Upper lobe of right lung (tissue), 1 donor: ENCODE data around the gene GPC5. TPM values are rescaled to one million over a fixed set of nuclear protein-coding genes. Genes with fewer than 3 reads are reported as not detected.

ENCODE experiments used
- ATAC-seq: fragments of 200-7000 bp; cut with Tn5 transposase; one replicate; pipeline ENCODE4 v1.9.1; 2020; ENCODE audit warnings: mild to moderate bottlenecking, moderate library complexity
- DNase-seq: peaks from one replicate; pipeline ENCODE4 v3.0.0-alpha.2; 2020
- H3K27ac ChIP-seq: fragments of 200-600 bp; one replicate; pipeline ENCODE4 v1.8.0; 2022
- H3K27me3 ChIP-seq: fragments of 200-600 bp; one replicate; pipeline ENCODE4 v1.8.0; 2022; ENCODE audit warnings: mild to moderate bottlenecking
- H3K36me3 ChIP-seq: fragments of 200-600 bp; one replicate; pipeline ENCODE4 v1.8.0; 2022
- H3K4me1 ChIP-seq: fragments of 200-600 bp; one replicate; pipeline ENCODE4 v1.8.0; 2022
- H3K4me3 ChIP-seq: fragments of 200-600 bp; one replicate; pipeline ENCODE4 v1.8.0; 2022; ENCODE audit warnings: mild to moderate bottlenecking
- H3K9me3 ChIP-seq: fragments of 200-600 bp; one replicate; pipeline ENCODE4 v1.8.0; 2022
- intact Hi-C: fragments of 100-400 bp; cut with DNase I; formaldehyde crosslinking; loops from one replicate; pipeline ENCODE4 v1.11.0; 2022
- total RNA-seq: library from RNA; stranded (reverse); fragmentation: NEBNext Ultra II Directional; extraction: Animal tissue kit (Norgen Biotek cat#: 25700); gene quantifications from one replicate; pipeline ENCODE4 v1.2.1, GENCODE V29; 2021
- TF ChIP-seq, protein P1 (sequence below): fragments of 200-600 bp; IDR thresholded peaks from one replicate; pipeline ENCODE4 v1.8.0; 2022; ENCODE audit warnings: antibody characterized with exemption
- donor health status: DM: no; HTN: yes; CAD: no; lungs with severe emphysema.

The GPC5 gene
- total RNA-seq, 1 donor from 2014 or later = 8.1 TPM

DNA sequence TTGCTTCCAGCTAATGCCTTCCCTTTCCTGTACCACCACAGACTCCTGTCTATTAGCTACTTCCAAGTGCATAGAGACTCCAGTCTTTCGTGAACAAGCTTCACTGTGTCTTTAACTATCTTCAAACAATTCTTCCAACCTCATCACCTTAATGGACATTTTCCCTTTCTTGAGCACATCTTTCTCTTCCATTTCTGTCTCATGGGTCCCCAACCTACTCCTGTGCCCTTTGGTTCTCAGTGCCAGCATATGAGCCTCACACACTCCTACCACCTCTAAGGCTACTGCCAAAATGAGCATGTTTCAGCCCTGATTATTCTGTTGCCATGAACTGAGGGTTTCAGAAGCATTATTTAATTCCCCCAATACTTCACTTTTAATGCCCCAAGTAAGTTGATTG is 360.3 kb downstream of the GPC5 start:
- no peak overlapping the region for H3K27ac ChIP-seq
- TF ChIP-seq, protein P1, sequence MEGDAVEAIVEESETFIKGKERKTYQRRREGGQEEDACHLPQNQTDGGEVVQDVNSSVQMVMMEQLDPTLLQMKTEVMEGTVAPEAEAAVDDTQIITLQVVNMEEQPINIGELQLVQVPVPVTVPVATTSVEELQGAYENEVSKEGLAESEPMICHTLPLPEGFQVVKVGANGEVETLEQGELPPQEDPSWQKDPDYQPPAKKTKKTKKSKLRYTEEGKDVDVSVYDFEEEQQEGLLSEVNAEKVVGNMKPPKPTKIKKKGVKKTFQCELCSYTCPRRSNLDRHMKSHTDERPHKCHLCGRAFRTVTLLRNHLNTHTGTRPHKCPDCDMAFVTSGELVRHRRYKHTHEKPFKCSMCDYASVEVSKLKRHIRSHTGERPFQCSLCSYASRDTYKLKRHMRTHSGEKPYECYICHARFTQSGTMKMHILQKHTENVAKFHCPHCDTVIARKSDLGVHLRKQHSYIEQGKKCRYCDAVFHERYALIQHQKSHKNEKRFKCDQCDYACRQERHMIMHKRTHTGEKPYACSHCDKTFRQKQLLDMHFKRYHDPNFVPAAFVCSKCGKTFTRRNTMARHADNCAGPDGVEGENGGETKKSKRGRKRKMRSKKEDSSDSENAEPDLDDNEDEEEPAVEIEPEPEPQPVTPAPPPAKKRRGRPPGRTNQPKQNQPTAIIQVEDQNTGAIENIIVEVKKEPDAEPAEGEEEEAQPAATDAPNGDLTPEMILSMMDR = no peak
- intact Hi-C loops = no loop called here
- no peak for ATAC-seq
- DNase-seq = no peak
- no peaks in the 10 kb centered on the region for H3K27me3 ChIP-seq
- no peaks in the 10 kb centered on the region for H3K36me3 ChIP-seq
- no peak overlapping the region for H3K4me3 ChIP-seq
- H3K9me3 ChIP-seq = no peaks in the 10 kb centered on the region
- no peaks in the 10 kb centered on the region for H3K4me1 ChIP-seq

DNA sequence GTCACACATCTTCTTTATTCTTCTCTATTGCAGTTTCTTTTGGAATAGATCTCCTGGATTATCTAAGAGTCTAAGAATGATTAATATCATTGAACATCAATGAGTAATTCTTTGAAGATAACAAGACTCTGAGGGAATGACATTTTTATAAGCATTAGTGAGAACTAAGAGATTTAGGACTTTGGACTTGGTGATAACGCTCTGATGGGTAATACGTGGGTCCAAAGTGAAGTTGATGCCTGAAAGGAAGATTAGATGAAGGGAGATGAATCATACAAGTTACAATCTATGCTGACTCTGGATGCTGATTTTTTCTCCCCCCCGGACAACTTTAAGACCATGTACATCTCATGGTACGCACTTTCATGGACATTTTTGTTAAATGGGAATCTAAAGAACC is 364.5 kb downstream of the GPC5 start:
- TF ChIP-seq, protein P1 = no peak
- Histone ChIP-seq H3K27me3 (no peaks in the 10 kb centered on the region), H3K4me3 (no peak overlapping the region), H3K36me3 (no peaks in the 10 kb centered on the region), H3K27ac (no peak overlapping the region), H3K4me1 (no peaks in the 10 kb centered on the region), H3K9me3 (no peaks in the 10 kb centered on the region)
- DNase-seq (no peak), ATAC-seq (no peak)
- intact Hi-C loops = no loop called here

DNA sequence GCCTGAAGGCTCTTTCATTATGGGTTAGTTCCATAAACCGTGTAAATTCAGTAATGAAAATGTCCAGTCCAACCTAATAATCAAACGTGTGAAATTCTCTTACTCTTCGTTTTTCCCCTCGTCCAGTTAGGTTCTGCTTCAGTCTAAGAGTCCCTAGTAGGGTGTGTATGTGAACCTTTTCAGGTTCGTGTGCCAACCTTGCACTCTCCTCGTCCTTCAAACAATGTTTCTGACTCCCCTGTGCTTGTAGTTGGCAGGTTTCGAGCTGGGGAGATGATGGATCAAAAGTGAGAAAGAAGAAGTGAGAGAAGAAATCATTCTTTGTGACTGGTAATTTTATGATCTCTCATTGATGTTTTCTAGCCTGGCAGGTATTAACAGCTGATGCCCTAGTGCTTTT is 366.1 kb downstream of the GPC5 start:
- ATAC-seq = no peak
- TF ChIP-seq, protein P1 = no peak
- intact Hi-C loops = no loop called here

DNA sequence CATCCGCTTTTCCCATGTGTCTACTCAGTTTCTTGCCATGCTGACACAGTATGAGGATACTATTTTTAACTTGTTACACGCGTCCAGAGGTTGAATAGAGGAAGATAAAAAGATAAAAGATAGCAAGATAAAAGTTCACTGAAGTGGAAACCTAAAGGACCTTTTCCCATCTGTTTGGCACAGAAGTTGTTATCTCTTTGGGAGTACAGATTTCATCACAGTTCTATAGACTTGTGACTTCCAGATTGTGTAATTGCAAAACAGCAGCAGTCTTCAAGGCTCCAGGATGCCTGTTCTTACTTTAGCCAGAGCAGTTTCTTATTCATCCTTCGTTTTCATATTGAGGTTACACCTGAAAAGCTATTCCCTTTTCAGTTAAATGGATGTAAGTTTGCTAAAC is 369.2 kb downstream of the GPC5 start:
- ATAC-seq = no peak
- no peaks in the 10 kb centered on the region for H3K27me3 ChIP-seq
- no peaks in the 10 kb centered on the region for H3K4me1 ChIP-seq
- no peaks in the 10 kb centered on the region for H3K36me3 ChIP-seq
- H3K27ac ChIP-seq = no peak overlapping the region
- TF ChIP-seq, protein P1 = no peak
- no peak for DNase-seq
- intact Hi-C loops = no loop called here
- H3K9me3 ChIP-seq = no peaks in the 10 kb centered on the region
- no peak overlapping the region for H3K4me3 ChIP-seq

More for the DNA sequence above, 366.1 kb downstream of the GPC5 start:
- no peaks in the 10 kb centered on the region for H3K27me3 ChIP-seq
- no peaks in the 10 kb centered on the region for H3K36me3 ChIP-seq
- no peak for DNase-seq
- H3K4me1 ChIP-seq = no peaks in the 10 kb centered on the region
- H3K27ac ChIP-seq = no peak overlapping the region
- H3K9me3 ChIP-seq = no peaks in the 10 kb centered on the region
- H3K4me3 ChIP-seq = no peak overlapping the region

DNA sequence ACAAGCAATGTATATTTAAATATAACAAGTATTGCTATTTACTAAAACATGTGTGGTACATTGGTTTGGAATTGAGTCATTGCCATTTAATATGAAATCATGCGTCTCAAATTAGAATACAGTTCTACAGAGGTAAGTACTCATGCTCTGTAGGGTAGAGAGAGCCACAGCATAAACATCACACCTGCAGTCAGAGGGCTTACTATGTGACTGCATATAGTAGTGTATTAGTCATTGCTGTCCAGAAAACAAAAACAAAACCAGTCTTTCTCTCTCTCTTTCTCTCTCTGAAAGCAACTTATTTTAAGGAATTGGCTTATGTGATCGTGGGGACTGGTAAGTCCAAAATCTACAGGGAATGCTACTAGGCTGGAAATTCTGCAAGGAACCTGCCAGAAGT is 370.3 kb downstream of the GPC5 start:
- DNase-seq (no peak), ATAC-seq (no peak)
- Histone ChIP-seq H3K9me3 (no peaks in the 10 kb centered on the region), H3K36me3 (no peaks in the 10 kb centered on the region), H3K4me1 (no peaks in the 10 kb centered on the region), H3K4me3 (no peak overlapping the region), H3K27ac (no peak overlapping the region), H3K27me3 (no peaks in the 10 kb centered on the region)
- intact Hi-C loops = no loop called here
- TF ChIP-seq, protein P1 = no peak

DNA sequence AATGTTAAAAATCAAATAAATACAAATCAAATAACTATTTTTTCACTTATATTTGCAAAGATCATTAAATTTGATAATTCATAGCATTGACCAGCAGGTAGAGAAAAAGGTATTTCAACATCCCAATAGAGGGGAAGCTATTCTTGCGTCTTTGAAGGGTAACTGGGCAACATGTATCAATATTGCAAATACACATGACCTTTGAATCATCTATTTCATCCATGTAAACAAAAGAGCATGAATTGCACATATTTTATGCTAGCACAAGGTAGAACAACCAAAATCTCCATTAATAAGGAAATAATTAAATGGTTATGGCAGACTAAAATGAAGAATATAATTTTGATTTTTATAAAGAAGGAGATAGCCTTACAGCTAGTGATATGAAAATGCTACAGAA is 372.8 kb downstream of the GPC5 start:
- Histone ChIP-seq H3K4me3 (no peak overlapping the region), H3K27me3 (no peaks in the 10 kb centered on the region), H3K9me3 (no peaks in the 10 kb centered on the region), H3K4me1 (no peaks in the 10 kb centered on the region), H3K36me3 (no peaks in the 10 kb centered on the region), H3K27ac (no peak overlapping the region)
- TF ChIP-seq, protein P1 = no peak
- DNase-seq (no peak), ATAC-seq (no peak)
- intact Hi-C loops = no loop called here
